PFSK-1 (cell line): ENCODE data around the gene TRIM29.

Experiments used
- FOXP2 ChIP-seq: optimal IDR thresholded peaks from 2 replicates; pipeline ENCODE3; 2011; ENCODE audit warnings: borderline replicate concordance, control low read depth, inconsistent platforms; ENCODE audit not compliant: insufficient read depth; ENCODE audit errors: extremely low read length, extremely low read depth
- POLR2AphosphoS5 ChIP-seq: IDR thresholded peaks from 2 replicates; pipeline ENCODE4 v1.6.1; 2012; ENCODE audit warnings: low read depth, mild to moderate bottlenecking, control low read depth, low read length, moderate library complexity
- SIN3A ChIP-seq: IDR thresholded peaks from 2 replicates; pipeline ENCODE4 v1.6.1; 2012; ENCODE audit warnings: mild to moderate bottlenecking, low read length, moderate library complexity, borderline replicate concordance; ENCODE audit not compliant: insufficient read depth
- TAF1 ChIP-seq: IDR thresholded peaks from 2 replicates; pipeline ENCODE4 v1.6.1; 2012; ENCODE audit warnings: low read length, control low read depth, borderline replicate concordance; ENCODE audit not compliant: insufficient read depth
- TF ChIP-seq, protein P1 (sequence below), 2 experiments: IDR thresholded peaks; 2 replicates each; pipeline versions ENCODE4 v1.6.1 to v1.8.0; 2011 to 2012; ENCODE audit warnings: low read depth in 2 of 2, low read length in 2 of 2, control low read depth in 1 of 2, inconsistent platforms in 1 of 2, mild to moderate bottlenecking in 1 of 2, moderate library complexity in 1 of 2; ENCODE audit not compliant: insufficient read depth in 1 of 2

TRIM29 gene

GRCh38 chr11:120107692-120108091 lies 30.2 kb downstream of the TRIM29 start:
- TF ChIP-seq POLR2AphosphoS5 (no peak), TAF1 (no peak), SIN3A (no peak), FOXP2 (no peak)
- TF ChIP-seq, protein P1, sequence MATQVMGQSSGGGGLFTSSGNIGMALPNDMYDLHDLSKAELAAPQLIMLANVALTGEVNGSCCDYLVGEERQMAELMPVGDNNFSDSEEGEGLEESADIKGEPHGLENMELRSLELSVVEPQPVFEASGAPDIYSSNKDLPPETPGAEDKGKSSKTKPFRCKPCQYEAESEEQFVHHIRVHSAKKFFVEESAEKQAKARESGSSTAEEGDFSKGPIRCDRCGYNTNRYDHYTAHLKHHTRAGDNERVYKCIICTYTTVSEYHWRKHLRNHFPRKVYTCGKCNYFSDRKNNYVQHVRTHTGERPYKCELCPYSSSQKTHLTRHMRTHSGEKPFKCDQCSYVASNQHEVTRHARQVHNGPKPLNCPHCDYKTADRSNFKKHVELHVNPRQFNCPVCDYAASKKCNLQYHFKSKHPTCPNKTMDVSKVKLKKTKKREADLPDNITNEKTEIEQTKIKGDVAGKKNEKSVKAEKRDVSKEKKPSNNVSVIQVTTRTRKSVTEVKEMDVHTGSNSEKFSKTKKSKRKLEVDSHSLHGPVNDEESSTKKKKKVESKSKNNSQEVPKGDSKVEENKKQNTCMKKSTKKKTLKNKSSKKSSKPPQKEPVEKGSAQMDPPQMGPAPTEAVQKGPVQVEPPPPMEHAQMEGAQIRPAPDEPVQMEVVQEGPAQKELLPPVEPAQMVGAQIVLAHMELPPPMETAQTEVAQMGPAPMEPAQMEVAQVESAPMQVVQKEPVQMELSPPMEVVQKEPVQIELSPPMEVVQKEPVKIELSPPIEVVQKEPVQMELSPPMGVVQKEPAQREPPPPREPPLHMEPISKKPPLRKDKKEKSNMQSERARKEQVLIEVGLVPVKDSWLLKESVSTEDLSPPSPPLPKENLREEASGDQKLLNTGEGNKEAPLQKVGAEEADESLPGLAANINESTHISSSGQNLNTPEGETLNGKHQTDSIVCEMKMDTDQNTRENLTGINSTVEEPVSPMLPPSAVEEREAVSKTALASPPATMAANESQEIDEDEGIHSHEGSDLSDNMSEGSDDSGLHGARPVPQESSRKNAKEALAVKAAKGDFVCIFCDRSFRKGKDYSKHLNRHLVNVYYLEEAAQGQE (IDR thresholded peaks at IDR 0.05; ENCODE audit: insufficient read depth in 1 of 2, low read depth in 2 of 2, low read length in 2 of 2): no peak

GRCh38 chr11:120106354-120107150 lies 31.4 kb downstream of the TRIM29 start:
- TF ChIP-seq SIN3A (no peak), FOXP2 (no peak), POLR2AphosphoS5 (no peak), TAF1 (no peak)
- TF ChIP-seq, protein P1 (IDR thresholded peaks at IDR 0.05; ENCODE audit: insufficient read depth in 1 of 2, low read depth in 2 of 2, low read length in 2 of 2): no peak

DNA sequence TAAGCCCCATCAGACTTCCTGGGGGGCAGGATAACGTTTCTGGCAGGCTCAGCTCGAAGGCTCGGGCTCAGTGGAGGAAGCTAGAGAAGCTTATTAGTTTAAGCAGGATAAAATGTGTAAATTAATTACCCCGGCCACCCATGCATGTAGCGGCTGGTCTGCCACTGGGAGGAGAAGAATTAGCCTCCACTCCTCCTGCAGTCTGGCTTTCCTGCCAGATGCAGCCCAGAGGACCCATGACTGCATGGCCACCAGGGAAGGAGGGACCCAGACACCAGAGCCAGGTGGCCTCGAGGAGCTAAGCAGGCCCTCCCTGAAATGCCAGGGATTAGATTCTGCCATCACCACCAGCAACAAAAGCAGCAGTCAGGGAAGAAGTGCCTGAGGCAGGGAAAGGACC lies 32.3 kb downstream of the TRIM29 start:
- no peak for TF ChIP-seq FOXP2
- no peak for TF ChIP-seq TAF1
- no peak for TF ChIP-seq POLR2AphosphoS5
- TF ChIP-seq, protein P1 (IDR thresholded peaks at IDR 0.05; ENCODE audit: insufficient read depth in 1 of 2, low read depth in 2 of 2, low read length in 2 of 2): no peak
- TF ChIP-seq SIN3A: no peak

DNA sequence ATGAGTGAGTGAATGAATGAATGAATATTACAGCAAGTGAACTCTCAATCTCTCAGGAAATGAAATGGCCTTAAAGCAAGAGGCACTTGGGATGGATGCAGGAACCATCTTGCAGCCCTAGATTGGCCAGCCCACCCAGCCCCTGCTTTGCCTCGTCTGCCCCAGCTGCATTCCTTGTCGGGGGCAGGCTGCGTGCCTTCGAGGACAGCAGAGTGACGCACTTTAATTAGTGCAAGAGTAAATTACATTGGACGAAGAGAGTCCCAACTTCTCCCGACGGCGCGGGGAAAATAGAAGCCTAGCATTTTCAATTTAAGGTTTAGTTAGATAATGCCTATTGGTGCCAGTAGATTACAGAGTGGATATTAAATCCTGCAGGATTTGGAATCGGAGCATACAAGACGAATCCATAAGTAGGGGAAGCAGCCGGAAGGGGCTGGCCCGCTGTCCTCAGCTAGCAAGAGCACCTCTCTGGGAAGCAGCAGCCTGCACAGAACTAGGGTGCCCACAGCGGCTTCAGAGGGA lies 33.8 kb downstream of the TRIM29 start:
- no peak for TF ChIP-seq TAF1
- no peak for TF ChIP-seq FOXP2
- TF ChIP-seq POLR2AphosphoS5: no peak
- TF ChIP-seq SIN3A: no peak
- TF ChIP-seq, protein P1 (IDR thresholded peaks at IDR 0.05; ENCODE audit: insufficient read depth in 1 of 2, low read depth in 2 of 2, low read length in 2 of 2): no peak

GRCh38 chr11:120102864-120103122 lies 35.1 kb downstream of the TRIM29 start:
- TF ChIP-seq, protein P1 (IDR thresholded peaks at IDR 0.05; ENCODE audit: insufficient read depth in 1 of 2, low read depth in 2 of 2, low read length in 2 of 2): no peak
- TF ChIP-seq SIN3A (no peak), FOXP2 (no peak), POLR2AphosphoS5 (no peak), TAF1 (no peak)
